ENCODE results near the gene MSH6.
A peak's percentile ranks its signal among the peaks of the same experiment; 100 is the strongest.

Gene MSH6

GRCh38 chr2:47751856-47752414 is 31.0 kb upstream of the MSH6 start:
- TF ChIP-seq POLR2AphosphoS5 (IDR thresholded peaks at IDR 0.05; ENCODE audit: low read depth) (no peak), SPI1 (IDR thresholded peaks at IDR 0.05; ENCODE audit: borderline replicate concordance, low read depth) (no peak), GABPA (IDR thresholded peaks at IDR 0.05; ENCODE audit: low read depth) (no peak)
- TF ChIP-seq, protein P1, sequence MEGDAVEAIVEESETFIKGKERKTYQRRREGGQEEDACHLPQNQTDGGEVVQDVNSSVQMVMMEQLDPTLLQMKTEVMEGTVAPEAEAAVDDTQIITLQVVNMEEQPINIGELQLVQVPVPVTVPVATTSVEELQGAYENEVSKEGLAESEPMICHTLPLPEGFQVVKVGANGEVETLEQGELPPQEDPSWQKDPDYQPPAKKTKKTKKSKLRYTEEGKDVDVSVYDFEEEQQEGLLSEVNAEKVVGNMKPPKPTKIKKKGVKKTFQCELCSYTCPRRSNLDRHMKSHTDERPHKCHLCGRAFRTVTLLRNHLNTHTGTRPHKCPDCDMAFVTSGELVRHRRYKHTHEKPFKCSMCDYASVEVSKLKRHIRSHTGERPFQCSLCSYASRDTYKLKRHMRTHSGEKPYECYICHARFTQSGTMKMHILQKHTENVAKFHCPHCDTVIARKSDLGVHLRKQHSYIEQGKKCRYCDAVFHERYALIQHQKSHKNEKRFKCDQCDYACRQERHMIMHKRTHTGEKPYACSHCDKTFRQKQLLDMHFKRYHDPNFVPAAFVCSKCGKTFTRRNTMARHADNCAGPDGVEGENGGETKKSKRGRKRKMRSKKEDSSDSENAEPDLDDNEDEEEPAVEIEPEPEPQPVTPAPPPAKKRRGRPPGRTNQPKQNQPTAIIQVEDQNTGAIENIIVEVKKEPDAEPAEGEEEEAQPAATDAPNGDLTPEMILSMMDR (IDR thresholded peaks at IDR 0.05; ENCODE audit: insufficient read depth, low read length), result no peak
- TF ChIP-seq, protein P2, sequence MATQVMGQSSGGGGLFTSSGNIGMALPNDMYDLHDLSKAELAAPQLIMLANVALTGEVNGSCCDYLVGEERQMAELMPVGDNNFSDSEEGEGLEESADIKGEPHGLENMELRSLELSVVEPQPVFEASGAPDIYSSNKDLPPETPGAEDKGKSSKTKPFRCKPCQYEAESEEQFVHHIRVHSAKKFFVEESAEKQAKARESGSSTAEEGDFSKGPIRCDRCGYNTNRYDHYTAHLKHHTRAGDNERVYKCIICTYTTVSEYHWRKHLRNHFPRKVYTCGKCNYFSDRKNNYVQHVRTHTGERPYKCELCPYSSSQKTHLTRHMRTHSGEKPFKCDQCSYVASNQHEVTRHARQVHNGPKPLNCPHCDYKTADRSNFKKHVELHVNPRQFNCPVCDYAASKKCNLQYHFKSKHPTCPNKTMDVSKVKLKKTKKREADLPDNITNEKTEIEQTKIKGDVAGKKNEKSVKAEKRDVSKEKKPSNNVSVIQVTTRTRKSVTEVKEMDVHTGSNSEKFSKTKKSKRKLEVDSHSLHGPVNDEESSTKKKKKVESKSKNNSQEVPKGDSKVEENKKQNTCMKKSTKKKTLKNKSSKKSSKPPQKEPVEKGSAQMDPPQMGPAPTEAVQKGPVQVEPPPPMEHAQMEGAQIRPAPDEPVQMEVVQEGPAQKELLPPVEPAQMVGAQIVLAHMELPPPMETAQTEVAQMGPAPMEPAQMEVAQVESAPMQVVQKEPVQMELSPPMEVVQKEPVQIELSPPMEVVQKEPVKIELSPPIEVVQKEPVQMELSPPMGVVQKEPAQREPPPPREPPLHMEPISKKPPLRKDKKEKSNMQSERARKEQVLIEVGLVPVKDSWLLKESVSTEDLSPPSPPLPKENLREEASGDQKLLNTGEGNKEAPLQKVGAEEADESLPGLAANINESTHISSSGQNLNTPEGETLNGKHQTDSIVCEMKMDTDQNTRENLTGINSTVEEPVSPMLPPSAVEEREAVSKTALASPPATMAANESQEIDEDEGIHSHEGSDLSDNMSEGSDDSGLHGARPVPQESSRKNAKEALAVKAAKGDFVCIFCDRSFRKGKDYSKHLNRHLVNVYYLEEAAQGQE (IDR thresholded peaks at IDR 0.05; ENCODE audit: insufficient replicate concordance, low read depth), result no peak

DNA sequence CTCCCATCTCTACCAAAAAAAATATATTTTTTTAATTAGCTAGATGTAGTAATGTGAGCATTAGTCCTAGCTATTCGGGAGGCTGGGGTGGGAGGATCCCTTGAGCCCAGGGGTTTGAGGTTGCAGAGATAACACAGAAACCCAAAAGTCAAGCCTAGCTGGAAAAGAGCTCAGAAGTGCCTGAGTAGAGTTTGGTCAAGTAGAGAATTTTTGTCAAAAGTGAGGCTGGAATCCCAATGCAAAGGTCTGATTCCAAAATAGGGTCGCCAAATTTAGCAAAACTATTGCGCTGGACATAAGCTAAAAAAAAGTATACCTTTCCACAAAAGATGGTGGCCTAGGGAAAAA is 15.5 kb upstream of the MSH6 start:
- H3K27me3 ChIP-seq (ENCODE audit: insufficient read depth, poor library complexity, severe bottlenecking), result no peaks in the 10 kb centered on the region
- TF ChIP-seq GABPA (IDR thresholded peaks at IDR 0.05; ENCODE audit: low read depth) (no peak), POLR2AphosphoS5 (IDR thresholded peaks at IDR 0.05; ENCODE audit: low read depth) (no peak), SPI1 (IDR thresholded peaks at IDR 0.05; ENCODE audit: borderline replicate concordance, low read depth) (no peak)
- TF ChIP-seq, protein P1 (IDR thresholded peaks at IDR 0.05; ENCODE audit: insufficient read depth, low read length), result no peak
- TF ChIP-seq, protein P2 (IDR thresholded peaks at IDR 0.05; ENCODE audit: insufficient replicate concordance, low read depth), result no peak
- no peak overlapping the region for H3K27ac ChIP-seq (replicated peaks)
- DNase-seq (ENCODE audit: low read depth in 1 of 2, low spot score in 1 of 2), result no peak
- H3K4me3 ChIP-seq (replicated peaks; ENCODE audit: insufficient read depth, low read length), result no peak overlapping the region

More at GRCh38 chr2:47751856-47752414, 31.0 kb upstream of the MSH6 start:
- H3K27me3 ChIP-seq (ENCODE audit: insufficient read depth, poor library complexity, severe bottlenecking), result no peaks in the 10 kb centered on the region
- no peak overlapping the region for H3K4me3 ChIP-seq (replicated peaks; ENCODE audit: insufficient read depth, low read length)
- peak overlapping the region; percentile 68 for H3K27ac ChIP-seq (replicated peaks)
- DNase-seq (ENCODE audit: low read depth in 1 of 2, low spot score in 1 of 2), result no peak

- peak; percentile 43 to 46 for DNase-seq (ENCODE audit: low read depth in 1 of 2, low spot score in 1 of 2)
- Histone ChIP-seq H3K27ac (replicated peaks) (no peak overlapping the region), H3K4me3 (replicated peaks; ENCODE audit: insufficient read depth, low read length) (no peak overlapping the region), H3K27me3 (ENCODE audit: insufficient read depth, poor library complexity, severe bottlenecking) (no peaks in the 10 kb centered on the region)
- TF ChIP-seq, protein P2 (IDR thresholded peaks at IDR 0.05; ENCODE audit: insufficient replicate concordance, low read depth), result no peak
- TF ChIP-seq, protein P1 (IDR thresholded peaks at IDR 0.05; ENCODE audit: insufficient read depth, low read length), result peak; percentile 93
- no peak for TF ChIP-seq POLR2AphosphoS5 (IDR thresholded peaks at IDR 0.05; ENCODE audit: low read depth)
Measured at GRCh38 chr2:47767880-47768609, 14.9 kb upstream of the MSH6 start.

Measured in HL-60 (cell line).